Activated CD8-positive, alpha-beta memory T cell treated with anti-CD3 and anti-CD28 coated beads for 4 hours (primary cell): ENCODE data around the gene ZXDC.

Experiments
- DNase-seq, 2 donors: peaks; one replicate each; pipeline ENCODE4 v3.0.0-alpha.2; 2020; ENCODE audit warnings: low read depth in 2 of 2

The ZXDC gene

GRCh38 chr3:126436826-126437717 lies 38.6 kb downstream of the ZXDC start:
- DNase-seq = no peak

- no peak for DNase-seq
Observed at GRCh38 chr3:126435456-126436315, 40.0 kb downstream of the ZXDC start.

- no peak for DNase-seq
Observed at GRCh38 chr3:126434931-126435411, 40.7 kb downstream of the ZXDC start.

- no peak for DNase-seq
Observed at GRCh38 chr3:126434264-126434590, 41.5 kb downstream of the ZXDC start.

- DNase-seq = no peak
Observed at GRCh38 chr3:126433496-126434263, 42.0 kb downstream of the ZXDC start.

GRCh38 chr3:126433105-126433430 lies 42.6 kb downstream of the ZXDC start:
- no peak for DNase-seq

GRCh38 chr3:126432361-126433104 lies 43.2 kb downstream of the ZXDC start:
- DNase-seq = no peak

- DNase-seq = no peak
Observed at GRCh38 chr3:126431103-126431534, 44.6 kb downstream of the ZXDC start.

GRCh38 chr3:126424751-126425150 lies 50.9 kb downstream of the ZXDC start:
- no peak for DNase-seq

GRCh38 chr3:126424039-126424717 lies 51.5 kb downstream of the ZXDC start:
- DNase-seq = no peak

GRCh38 chr3:126423191-126424038 lies 52.3 kb downstream of the ZXDC start:
- no peak for DNase-seq

- no peak for DNase-seq
Observed at GRCh38 chr3:126422571-126423091, 53.1 kb downstream of the ZXDC start.

- DNase-seq = no peak
Observed at GRCh38 chr3:126422121-126422520, 53.6 kb downstream of the ZXDC start.

- no peak for DNase-seq
Observed at GRCh38 chr3:126421573-126422119, 54.0 kb downstream of the ZXDC start.

GRCh38 chr3:126419886-126420786 lies 55.6 kb downstream of the ZXDC start:
- no peak for DNase-seq

- DNase-seq = no peak
Observed at GRCh38 chr3:126419151-126419703, 56.5 kb downstream of the ZXDC start.

- no peak for DNase-seq
Observed at GRCh38 chr3:126418661-126419131, 57.0 kb downstream of the ZXDC start.
